K562 (cell line): ENCODE results near the gene SEMA5A. TPM values are rescaled to one million over a fixed set of nuclear protein-coding genes. Genes with fewer than 3 reads are reported as not detected.

Source experiments
- ATAC-seq: fragments of 200-7000 bp; cut with Tn5 transposase; 3 replicates; pipeline ENCODE4 v1.9.1; 2020; ENCODE audit warnings: moderate library complexity
- BruUV-seq: library from RNA; stranded (reverse); fragments of 400-500 nt; replicated peaks from 2 replicates; lab custom pipeline; 2021; lab: Mats Ljungman, UMichigan
- CTCF ChIA-PET: fragments of 300-600 bp; formaldehyde crosslinking; extraction: SDS; loops from one replicate; lab custom pipeline; 2021; ENCODE audit warnings: low intra/inter-chr PET ratio; lab: Yijun Ruan, JAX
- POLR2A ChIA-PET: fragments of 300-600, 350-650 bp; sonication (Branson Sonifier 250); formaldehyde crosslinking; extraction: SDS; loops from one replicate; lab custom pipeline; 2021; ENCODE audit warnings: antibody characterized with exemption, inconsistent platforms; lab: Yijun Ruan, JAX
- DNase-seq, 4 experiments: peaks; one replicate each; pipeline versions ENCODE4 v3.0.0 to v3.0.0-alpha.2; 2011 to 2018; ENCODE audit warnings: low spot score in 3 of 4, mixed read lengths in 3 of 4; ENCODE audit errors: extremely low read depth in 1 of 4
- FAIRE-seq: peaks from 2 replicates; lab custom pipeline; 2011; peaks lifted over from hg19 to GRCh38; lab: Jason Lieb, UNC
- H2AFZ ChIP-seq: 2 replicates; pipeline ENCODE4 v1.6.0; 2011; ENCODE audit warnings: low read depth, low read length, control low read depth, inconsistent platforms
- H3K27ac ChIP-seq: fragments of 200-600 bp; 3 replicates; pipeline ENCODE4 v1.8.0; 2011; ENCODE audit warnings: low read depth, mild to moderate bottlenecking, control low read depth, inconsistent platforms, low read length, moderate library complexity, mixed read lengths; ENCODE audit errors: extremely low read depth
- H3K27me3 ChIP-seq, 2 experiments: fragments of 300-600 bp in 1 of 2; 2 replicates in 1 of 2; 3 replicates in 1 of 2; pipeline versions ENCODE4 v1.6.0 to v1.8.0; 2011; ENCODE audit warnings: inconsistent platforms in 2 of 2, low read length in 2 of 2, mild to moderate bottlenecking in 1 of 2, mixed read lengths in 1 of 2, moderate library complexity in 1 of 2; ENCODE audit not compliant: control insufficient read depth in 2 of 2, insufficient read depth in 2 of 2
- H3K36me3 ChIP-seq: fragments of 300-600 bp; 3 replicates; pipeline ENCODE4 v1.8.0; 2011; ENCODE audit warnings: mild to moderate bottlenecking, low read length, inconsistent platforms; ENCODE audit not compliant: control insufficient read depth, insufficient read depth
- H3K4me1 ChIP-seq, 2 experiments: fragments of 200-600 bp in 1 of 2; replicated peaks in 1 of 2; 2 replicates in 1 of 2; 3 replicates in 1 of 2; pipeline versions ENCODE4 v1.5.1 to v1.8.0; 2011; ENCODE audit warnings: inconsistent platforms in 2 of 2, low read length in 2 of 2, mild to moderate bottlenecking in 1 of 2, mixed read lengths in 1 of 2, moderate library complexity in 1 of 2; ENCODE audit not compliant: control insufficient read depth in 2 of 2, insufficient read depth in 2 of 2
- H3K4me2 ChIP-seq: 2 replicates; pipeline ENCODE4 v1.6.1; 2011; ENCODE audit warnings: low read length, control low read depth, inconsistent platforms, mixed read lengths; ENCODE audit not compliant: insufficient read depth
- H3K4me3 ChIP-seq: fragments of 200-600 bp; sonication (generic), shearing (Covaris generic); 2 replicates; pipeline ENCODE4 v1.5.1; 2016; ENCODE audit warnings: control low read depth, inconsistent platforms
- H3K79me2 ChIP-seq: fragments of 200-600 bp; 3 replicates; pipeline ENCODE4 v1.8.0; 2011; ENCODE audit warnings: low read length, inconsistent platforms; ENCODE audit not compliant: control insufficient read depth, insufficient read depth
- H3K9ac ChIP-seq, 2 experiments: 2 replicates each; pipeline versions ENCODE4 v1.6.0 to v1.6.1; 2011; ENCODE audit warnings: low read depth in 2 of 2, low read length in 2 of 2, control low read depth in 1 of 2, inconsistent platforms in 1 of 2, mild to moderate bottlenecking in 1 of 2, mixed read lengths in 1 of 2; ENCODE audit not compliant: insufficient read depth in 1 of 2
- H3K9me1 ChIP-seq: one replicate; pipeline ENCODE4 v1.6.0; 2011; ENCODE audit warnings: inconsistent platforms, mild to moderate bottlenecking, low read length, moderate library complexity; ENCODE audit not compliant: control insufficient read depth, insufficient read depth
- H3K9me3 ChIP-seq: replicated peaks from 2 replicates; pipeline ENCODE4 v1.5.1; 2011; ENCODE audit warnings: low read depth, low read length, inconsistent platforms; ENCODE audit not compliant: control insufficient read depth, insufficient read depth
- H4K20me1 ChIP-seq: replicated peaks from 2 replicates; pipeline ENCODE4 v1.6.1; 2011; ENCODE audit warnings: low read length, inconsistent platforms, mixed read lengths; ENCODE audit not compliant: control insufficient read depth, insufficient read depth
- AFF4 ChIP-seq: sonication (generic); formaldehyde crosslinking; IDR thresholded peaks from 2 replicates; pipeline ENCODE4 v1.8.0; 2023; ENCODE audit warnings: mild to moderate bottlenecking, missing genetic modification reagents
- FOXA3 ChIP-seq, 2 experiments: fragments of 450-650 bp in 1 of 2; sonication (generic) in 1 of 2; formaldehyde crosslinking; IDR thresholded peaks in 1 of 2; conservative IDR thresholded peaks in 1 of 2; 2 replicates each; pipeline versions ENCODE4 v1.4.0 to v1.8.0; 2020 to 2022; ENCODE audit warnings: mild to moderate bottlenecking in 2 of 2, missing genetic modification reagents in 1 of 2
- HIVEP1 ChIP-seq: fragments of 250-450 bp; sonication (Bioruptor Pico); IDR thresholded peaks from 2 replicates; pipeline ENCODE4 v1.4.0; 2020; ENCODE audit warnings: mild to moderate bottlenecking
- IRF1 ChIP-seq: sonication (generic); formaldehyde crosslinking; IDR thresholded peaks from 2 replicates; pipeline ENCODE4 v1.8.0; 2022; ENCODE audit warnings: missing genetic modification reagents, mild to moderate bottlenecking, borderline replicate concordance
- SNAPC5 ChIP-seq: fragments of 250-450 bp; sonication (Bioruptor Pico); IDR thresholded peaks from 2 replicates; pipeline ENCODE4 v1.8.0; 2021; ENCODE audit warnings: moderate library complexity, mild to moderate bottlenecking, inconsistent platforms
- ZBTB2 ChIP-seq: fragments of 450-650 bp; IDR thresholded peaks from 2 replicates; pipeline ENCODE4 v1.6.1; 2016; ENCODE audit warnings: antibody characterized with exemption
- ZNF717 ChIP-seq: fragments of 250-450 bp; sonication (Bioruptor Pico); IDR thresholded peaks from 2 replicates; pipeline ENCODE4 v1.5.0; 2021
- WGBS: fragments of 100-300 bp; shearing (Covaris generic); methylation state at CpG from one replicate; pipeline ENCODE4 v1.1.6; 2016; ENCODE audit warnings: low coverage, mixed read lengths; ENCODE audit not compliant: insufficient coverage; ENCODE audit errors: missing lambda C conversion rate; 5-methylcytosine and 5-hydroxymethylcytosine counted together
- in situ Hi-C: fragments of 300-500 bp; cut with MboI; formaldehyde crosslinking; loops from 4 replicates; pipeline ENCODE4 v1.15.0; 2018; ENCODE audit warnings: inconsistent platforms, mixed read lengths
- intact Hi-C: fragments of 100-400 bp; cut with micrococcal nuclease; formaldehyde crosslinking; loops from 2 replicates; pipeline ENCODE4 v1.14.2; 2022
- polyA plus RNA-seq, 8 experiments: library from polyadenylated mRNA; depleted of rRNA in 4 of 8; stranded (reverse) in 5 of 8; unstranded in 3 of 8; fragments of >200 nt; fragmentation: Nextera tagmentation in 2 of 8; fragmentation: Illumina TruSeq in 1 of 8; extraction: Ambion mirVana in 2 of 8; extraction: Trizol in 1 of 8; gene quantifications; 2 replicates each; pipeline versions ENCODE4 v1.2.1 to v1.2.3, GENCODE V29; 2011 to 2014; ENCODE audit warnings: inconsistent platforms in 1 of 8, missing spikeins in 1 of 8
- total RNA-seq, 7 experiments: library from RNA; depleted of rRNA in 6 of 7; stranded (reverse); fragments of >200 nt in 6 of 7; fragmentation: Illumina TruSeq in 2 of 7; extraction: Trizol in 2 of 7; gene quantifications; 2 replicates each; pipeline versions ENCODE4 v1.2.1 to v1.2.3, GENCODE V29; 2011 to 2021; ENCODE audit warnings: low replicate concordance in 1 of 7
- TF ChIP-seq, protein P1 (sequence below): fragments of 250-450 bp; sonication (Bioruptor Pico); IDR thresholded peaks from 2 replicates; pipeline ENCODE4 v1.8.0; 2021; ENCODE audit warnings: mild to moderate bottlenecking, moderate library complexity

Gene SEMA5A
- total and polyA plus RNA-seq, 9 of the 15 experiments (the other 6 are each of a cell fraction or from before 2014, with no cell fraction given) = 0.02 TPM; not detected in 8

DNA sequence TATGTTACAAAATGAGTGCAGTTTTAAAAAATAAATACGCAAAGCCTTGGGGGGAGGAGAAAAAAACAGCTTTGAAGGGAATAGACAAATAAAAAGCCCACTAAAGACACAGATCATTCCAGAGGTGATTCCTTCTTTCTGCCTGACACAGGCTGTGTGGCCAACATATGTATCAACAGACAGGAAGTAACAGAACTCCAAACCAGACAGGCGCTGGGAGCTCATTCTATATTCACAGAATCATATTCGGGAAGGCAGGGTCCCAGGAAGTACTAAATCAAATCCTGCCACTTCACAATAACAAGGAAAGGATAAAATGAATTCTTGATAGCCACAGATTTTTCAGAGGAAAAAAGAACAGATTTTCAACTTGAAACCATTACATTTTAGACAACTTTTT is 62.1 kb downstream of the SEMA5A start:
- no peaks in the 10 kb centered on the region for H3K36me3 ChIP-seq
- no peak overlapping the region for H3K4me2 ChIP-seq
- FAIRE-seq (no peak), DNase-seq (no peak), ATAC-seq (no peak)
- H3K27me3 ChIP-seq = no peaks in the 10 kb centered on the region
- H3K9me1 ChIP-seq = no peaks in the 10 kb centered on the region
- ChIA-PET POLR2A (no interaction called here), CTCF (interaction anchor here (0.6 kb wide), 1 partner anchor 616 kb away, joined by 3 read pairs; no protein-coding TSS in a partner anchor)
- no peak overlapping the region for H3K4me3 ChIP-seq
- in situ Hi-C loops = no loop called here
- H3K9ac ChIP-seq = no peak overlapping the region
- no TSS peak for BruUV-seq
- H2AFZ ChIP-seq = no peak overlapping the region
- H4K20me1 ChIP-seq = no peaks in the 10 kb centered on the region
- intact Hi-C loops = no loop called here
- no peaks in the 10 kb centered on the region for H3K9me3 ChIP-seq
- WGBS = 0% methylated on average over 3 of the region's 3 CpGs
- H3K79me2 ChIP-seq = no peaks in the 10 kb centered on the region
- no peaks in the 10 kb centered on the region for H3K4me1 ChIP-seq
- H3K27ac ChIP-seq = no peak overlapping the region
- TF ChIP-seq ZBTB2 = no peak
- no peak for TF ChIP-seq FOXA3 (CRISPR knock-in tag; conservative IDR thresholded peaks at IDR 0.05 in 1 of 2, IDR thresholded peaks at IDR 0.05 in 1 of 2)
- no peak for TF ChIP-seq ZNF717 (CRISPR knock-in tag)
- TF ChIP-seq HIVEP1 (CRISPR knock-in tag) = no peak
- TF ChIP-seq SNAPC5 (CRISPR knock-in tag) = no peak
- no peak for TF ChIP-seq IRF1 (CRISPR knock-in tag)
- no peak for TF ChIP-seq AFF4 (CRISPR knock-in tag)
- TF ChIP-seq, protein P1, sequence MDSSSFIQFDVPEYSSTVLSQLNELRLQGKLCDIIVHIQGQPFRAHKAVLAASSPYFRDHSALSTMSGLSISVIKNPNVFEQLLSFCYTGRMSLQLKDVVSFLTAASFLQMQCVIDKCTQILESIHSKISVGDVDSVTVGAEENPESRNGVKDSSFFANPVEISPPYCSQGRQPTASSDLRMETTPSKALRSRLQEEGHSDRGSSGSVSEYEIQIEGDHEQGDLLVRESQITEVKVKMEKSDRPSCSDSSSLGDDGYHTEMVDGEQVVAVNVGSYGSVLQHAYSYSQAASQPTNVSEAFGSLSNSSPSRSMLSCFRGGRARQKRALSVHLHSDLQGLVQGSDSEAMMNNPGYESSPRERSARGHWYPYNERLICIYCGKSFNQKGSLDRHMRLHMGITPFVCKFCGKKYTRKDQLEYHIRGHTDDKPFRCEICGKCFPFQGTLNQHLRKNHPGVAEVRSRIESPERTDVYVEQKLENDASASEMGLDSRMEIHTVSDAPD = no peak
